Measurements from ENCODE around the gene ENPP5.
"Not testable (repeated sequence)": the region's sequence is repeated elsewhere in the genome, so short reads cannot be mapped to it uniquely, and the experiment has no call there.

The ENPP5 gene

GRCh38 chr6:46175446-46175845, 4.7 kb upstream of the ENPP5 start:
- H3K9me3 ChIP-seq (ENCODE audit: control insufficient read depth, insufficient read depth, low read length), result no peaks in the 10 kb centered on the region
- H3K4me1 ChIP-seq (ENCODE audit: control insufficient read depth, insufficient read depth, low read length), result peaks cover 5% of the 10 kb centered on the region; the same call in 1 of the 2 replicates
- H3K9ac ChIP-seq (ENCODE audit: low read depth, low read length), result no peak overlapping the region
- H3K27me3 ChIP-seq (ENCODE audit: control insufficient read depth, insufficient read depth, low read length), result no peaks in the 10 kb centered on the region
- no peak overlapping the region for H3K27ac ChIP-seq (ENCODE audit: low read depth, low read length)
- no peaks in the 10 kb centered on the region for H3K36me3 ChIP-seq (ENCODE audit: control insufficient read depth, insufficient read depth, low read length)
- H3K4me3 ChIP-seq (ENCODE audit: low read depth, low read length), result no peak overlapping the region

- peaks cover 9% of the 10 kb centered on the region for H3K4me1 ChIP-seq (ENCODE audit: control insufficient read depth, insufficient read depth, low read length)
- no peak overlapping the region for H3K9ac ChIP-seq (ENCODE audit: low read depth, low read length)
- H3K36me3 ChIP-seq (ENCODE audit: control insufficient read depth, insufficient read depth, low read length), result no peaks in the 10 kb centered on the region
- no peak overlapping the region for H3K27ac ChIP-seq (ENCODE audit: low read depth, low read length)
- H3K4me3 ChIP-seq (ENCODE audit: low read depth, low read length), result no peak overlapping the region
- H3K9me3 ChIP-seq (ENCODE audit: control insufficient read depth, insufficient read depth, low read length), result no peaks in the 10 kb centered on the region
- no peaks in the 10 kb centered on the region for H3K27me3 ChIP-seq (ENCODE audit: control insufficient read depth, insufficient read depth, low read length)
Observed at GRCh38 chr6:46174904-46175303, 4.1 kb upstream of the ENPP5 start.

GRCh38 chr6:46172176-46172575, 1.4 kb upstream of the ENPP5 start:
- Histone ChIP-seq H3K27ac (ENCODE audit: low read depth, low read length) (no peak overlapping the region), H3K4me3 (ENCODE audit: low read depth, low read length) (no peak overlapping the region), H3K27me3 (ENCODE audit: control insufficient read depth, insufficient read depth, low read length) (no peaks in the 10 kb centered on the region), H3K4me1 (ENCODE audit: control insufficient read depth, insufficient read depth, low read length) (peaks cover 12% of the 10 kb centered on the region), H3K36me3 (ENCODE audit: control insufficient read depth, insufficient read depth, low read length) (peaks cover 7% of the 10 kb centered on the region), H3K9ac (ENCODE audit: low read depth, low read length) (no peak overlapping the region), H3K9me3 (ENCODE audit: control insufficient read depth, insufficient read depth, low read length) (no peaks in the 10 kb centered on the region)

GRCh38 chr6:46160102-46160501, 10.7 kb downstream of the ENPP5 start:
- Histone ChIP-seq H3K4me3 (ENCODE audit: low read depth, low read length) (no peak overlapping the region), H3K27ac (ENCODE audit: low read depth, low read length) (no peak overlapping the region), H3K36me3 (ENCODE audit: control insufficient read depth, insufficient read depth, low read length) (peaks cover 20% of the 10 kb centered on the region), H3K4me1 (ENCODE audit: control insufficient read depth, insufficient read depth, low read length) (peaks cover 2% of the 10 kb centered on the region; the same call in 1 of the 2 replicates), H3K9me3 (ENCODE audit: control insufficient read depth, insufficient read depth, low read length) (no peaks in the 10 kb centered on the region), H3K27me3 (ENCODE audit: control insufficient read depth, insufficient read depth, low read length) (no peaks in the 10 kb centered on the region), H3K9ac (ENCODE audit: low read depth, low read length) (no peak overlapping the region)

- H3K9me3 ChIP-seq (ENCODE audit: control insufficient read depth, insufficient read depth, low read length), result no peaks in the 10 kb centered on the region
- H3K4me3 ChIP-seq (ENCODE audit: low read depth, low read length), result no peak overlapping the region
- peaks cover 13% of the 10 kb centered on the region for H3K36me3 ChIP-seq (ENCODE audit: control insufficient read depth, insufficient read depth, low read length)
- H3K4me1 ChIP-seq (ENCODE audit: control insufficient read depth, insufficient read depth, low read length), result peaks cover 10% of the 10 kb centered on the region; the same call in 1 of the 2 replicates
- no peak overlapping the region for H3K27ac ChIP-seq (ENCODE audit: low read depth, low read length)
- no peaks in the 10 kb centered on the region for H3K27me3 ChIP-seq (ENCODE audit: control insufficient read depth, insufficient read depth, low read length)
- no peak overlapping the region for H3K9ac ChIP-seq (ENCODE audit: low read depth, low read length)
Observed at GRCh38 chr6:46159229-46159628, 11.6 kb downstream of the ENPP5 start.

GRCh38 chr6:46156701-46157100, 14.1 kb downstream of the ENPP5 start:
- Histone ChIP-seq H3K9me3 (ENCODE audit: control insufficient read depth, insufficient read depth, low read length) (no peaks in the 10 kb centered on the region), H3K27me3 (ENCODE audit: control insufficient read depth, insufficient read depth, low read length) (no peaks in the 10 kb centered on the region), H3K36me3 (ENCODE audit: control insufficient read depth, insufficient read depth, low read length) (peaks cover 12% of the 10 kb centered on the region), H3K4me3 (ENCODE audit: low read depth, low read length) (no peak overlapping the region), H3K4me1 (ENCODE audit: control insufficient read depth, insufficient read depth, low read length) (peaks cover 10% of the 10 kb centered on the region; the same call in 1 of the 2 replicates), H3K9ac (ENCODE audit: low read depth, low read length) (no peak overlapping the region), H3K27ac (ENCODE audit: low read depth, low read length) (no peak overlapping the region)

- H3K36me3 ChIP-seq (ENCODE audit: control insufficient read depth, insufficient read depth, low read length); H3K4me3 ChIP-seq (ENCODE audit: low read depth, low read length); H3K4me1 ChIP-seq (ENCODE audit: control insufficient read depth, insufficient read depth, low read length); H3K9me3 ChIP-seq (ENCODE audit: control insufficient read depth, insufficient read depth, low read length); H3K27ac ChIP-seq (ENCODE audit: low read depth, low read length); H3K9ac ChIP-seq (ENCODE audit: low read depth, low read length); H3K27me3 ChIP-seq (ENCODE audit: control insufficient read depth, insufficient read depth, low read length): not testable (repeated sequence)
Observed at GRCh38 chr6:46149066-46149465, 21.7 kb downstream of the ENPP5 start.

GRCh38 chr6:46144270-46144669, 26.5 kb downstream of the ENPP5 start:
- H3K27ac ChIP-seq (ENCODE audit: low read depth, low read length), result no peak overlapping the region
- H3K9ac ChIP-seq (ENCODE audit: low read depth, low read length), result no peak overlapping the region
- H3K4me1 ChIP-seq (ENCODE audit: control insufficient read depth, insufficient read depth, low read length), result peaks cover 29% of the 10 kb centered on the region
- H3K36me3 ChIP-seq (ENCODE audit: control insufficient read depth, insufficient read depth, low read length), result no peaks in the 10 kb centered on the region
- H3K9me3 ChIP-seq (ENCODE audit: control insufficient read depth, insufficient read depth, low read length), result no peaks in the 10 kb centered on the region
- no peaks in the 10 kb centered on the region for H3K27me3 ChIP-seq (ENCODE audit: control insufficient read depth, insufficient read depth, low read length)
- no peak overlapping the region for H3K4me3 ChIP-seq (ENCODE audit: low read depth, low read length)

GRCh38 chr6:46138281-46138680, 32.5 kb downstream of the ENPP5 start:
- Histone ChIP-seq H3K36me3 (ENCODE audit: control insufficient read depth, insufficient read depth, low read length) (no peaks in the 10 kb centered on the region), H3K27me3 (ENCODE audit: control insufficient read depth, insufficient read depth, low read length) (no peaks in the 10 kb centered on the region), H3K9me3 (ENCODE audit: control insufficient read depth, insufficient read depth, low read length) (no peaks in the 10 kb centered on the region), H3K4me3 (ENCODE audit: low read depth, low read length) (no peak overlapping the region), H3K27ac (ENCODE audit: low read depth, low read length) (no peak overlapping the region), H3K9ac (ENCODE audit: low read depth, low read length) (no peak overlapping the region), H3K4me1 (ENCODE audit: control insufficient read depth, insufficient read depth, low read length) (peaks cover 17% of the 10 kb centered on the region)

GRCh38 chr6:46137387-46137786, 33.4 kb downstream of the ENPP5 start:
- H3K27me3 ChIP-seq (ENCODE audit: control insufficient read depth, insufficient read depth, low read length), result no peaks in the 10 kb centered on the region
- no peaks in the 10 kb centered on the region for H3K36me3 ChIP-seq (ENCODE audit: control insufficient read depth, insufficient read depth, low read length)

GRCh38 chr6:46136831-46137230, 33.9 kb downstream of the ENPP5 start:
- no peaks in the 10 kb centered on the region for H3K9me3 ChIP-seq (ENCODE audit: control insufficient read depth, insufficient read depth, low read length)
- H3K4me3 ChIP-seq (ENCODE audit: low read depth, low read length), result no peak overlapping the region
- H3K9ac ChIP-seq (ENCODE audit: low read depth, low read length), result no peak overlapping the region
- peaks cover 6% of the 10 kb centered on the region for H3K4me1 ChIP-seq (ENCODE audit: control insufficient read depth, insufficient read depth, low read length)
- H3K36me3 ChIP-seq (ENCODE audit: control insufficient read depth, insufficient read depth, low read length), result no peaks in the 10 kb centered on the region
- no peaks in the 10 kb centered on the region for H3K27me3 ChIP-seq (ENCODE audit: control insufficient read depth, insufficient read depth, low read length)
- H3K27ac ChIP-seq (ENCODE audit: low read depth, low read length), result no peak overlapping the region

More at GRCh38 chr6:46137387-46137786, 33.4 kb downstream of the ENPP5 start:
- Histone ChIP-seq H3K4me3 (ENCODE audit: low read depth, low read length) (no peak overlapping the region), H3K9me3 (ENCODE audit: control insufficient read depth, insufficient read depth, low read length) (no peaks in the 10 kb centered on the region), H3K27ac (ENCODE audit: low read depth, low read length) (no peak overlapping the region), H3K4me1 (ENCODE audit: control insufficient read depth, insufficient read depth, low read length) (peaks cover 9% of the 10 kb centered on the region), H3K9ac (ENCODE audit: low read depth, low read length) (no peak overlapping the region)

- H3K9ac ChIP-seq (ENCODE audit: low read depth, low read length), result no peak overlapping the region
Observed at GRCh38 chr6:46135176-46135575, 35.6 kb downstream of the ENPP5 start.

More at GRCh38 chr6:46135176-46135575, 35.6 kb downstream of the ENPP5 start:
- Histone ChIP-seq H3K9me3 (ENCODE audit: control insufficient read depth, insufficient read depth, low read length) (no peaks in the 10 kb centered on the region), H3K4me3 (ENCODE audit: low read depth, low read length) (no peak overlapping the region), H3K36me3 (ENCODE audit: control insufficient read depth, insufficient read depth, low read length) (no peaks in the 10 kb centered on the region), H3K27me3 (ENCODE audit: control insufficient read depth, insufficient read depth, low read length) (peaks cover 4% of the 10 kb centered on the region; the same call in 1 of the 2 replicates), H3K4me1 (ENCODE audit: control insufficient read depth, insufficient read depth, low read length) (peaks cover 3% of the 10 kb centered on the region; the same call in 1 of the 2 replicates), H3K27ac (ENCODE audit: low read depth, low read length) (no peak overlapping the region)
